ENCODE measurements around the gene GPAM. TPM values are rescaled to one million over a fixed set of nuclear protein-coding genes. Genes with fewer than 3 reads are reported as not detected.
"Not testable (repeated sequence)": the region's sequence is repeated elsewhere in the genome, so short reads cannot be mapped to it uniquely, and the experiment has no call there.

GPAM gene
- total RNA-seq, 1 donor from 2014 or later: 52.7 TPM

DNA sequence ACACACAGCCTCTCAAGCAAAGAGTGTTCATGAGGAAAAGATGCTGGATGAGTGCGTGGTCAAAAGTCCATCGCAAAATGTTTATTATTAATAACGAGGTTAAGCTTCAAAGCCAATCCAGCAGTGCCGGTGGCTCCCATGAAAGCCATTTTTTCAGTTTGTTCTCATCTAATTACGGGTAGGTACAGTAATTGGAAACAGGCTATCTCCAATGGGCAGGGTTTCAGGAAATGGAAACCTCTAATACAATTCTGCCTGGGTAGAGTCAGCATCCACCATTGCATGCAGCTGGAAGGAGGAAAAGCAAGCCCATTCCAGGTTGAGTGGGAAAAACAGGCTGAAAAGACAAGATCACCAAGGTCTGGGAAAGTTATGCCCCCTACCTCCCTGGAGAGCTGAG is 57.4 kb downstream of the GPAM start:
- Histone ChIP-seq H3K4me1 (ENCODE audit: control insufficient read depth in 3 of 3, insufficient read depth in 3 of 3, low read length in 3 of 3) (peaks cover 0 to 16% (median under 1%) of the 10 kb centered on the region in 3 donors), H3K9me3 (ENCODE audit: control insufficient read depth in 3 of 3, low read length in 3 of 3) (no peaks in the 10 kb centered on the region), H3K4me3 (ENCODE audit: low read length in 3 of 3) (no peak overlapping the region), H3K9ac (ENCODE audit: low read depth in 1 of 3, low read length in 3 of 3) (no peak overlapping the region), H3K27ac (ENCODE audit: low read depth, low read length) (no peak overlapping the region), H3K36me3 (ENCODE audit: control insufficient read depth in 3 of 3, insufficient read depth in 3 of 3, low read length in 3 of 3) (peaks cover 0 to 4% (median 0%) of the 10 kb centered on the region in 3 donors), H3K27me3 (ENCODE audit: control insufficient read depth in 3 of 3, insufficient read depth in 3 of 3, low read length in 3 of 3) (no peaks in the 10 kb centered on the region)

GRCh38 chr10:112124866-112125265 is 58.7 kb downstream of the GPAM start:
- Histone ChIP-seq H3K27ac (ENCODE audit: low read depth, low read length) (no peak overlapping the region), H3K9me3 (ENCODE audit: control insufficient read depth in 3 of 3, low read length in 3 of 3) (no peaks in the 10 kb centered on the region), H3K9ac (ENCODE audit: low read depth in 1 of 3, low read length in 3 of 3) (no peak overlapping the region), H3K4me1 (ENCODE audit: control insufficient read depth in 3 of 3, insufficient read depth in 3 of 3, low read length in 3 of 3) (peaks cover 0 to 3% (median 0%) of the 10 kb centered on the region in 3 donors), H3K4me3 (ENCODE audit: low read length in 3 of 3) (no peak overlapping the region), H3K36me3 (ENCODE audit: control insufficient read depth in 3 of 3, insufficient read depth in 3 of 3, low read length in 3 of 3) (peaks cover 0 to 4% (median 0%) of the 10 kb centered on the region in 3 donors), H3K27me3 (ENCODE audit: control insufficient read depth in 3 of 3, insufficient read depth in 3 of 3, low read length in 3 of 3) (no peaks in the 10 kb centered on the region)

DNA sequence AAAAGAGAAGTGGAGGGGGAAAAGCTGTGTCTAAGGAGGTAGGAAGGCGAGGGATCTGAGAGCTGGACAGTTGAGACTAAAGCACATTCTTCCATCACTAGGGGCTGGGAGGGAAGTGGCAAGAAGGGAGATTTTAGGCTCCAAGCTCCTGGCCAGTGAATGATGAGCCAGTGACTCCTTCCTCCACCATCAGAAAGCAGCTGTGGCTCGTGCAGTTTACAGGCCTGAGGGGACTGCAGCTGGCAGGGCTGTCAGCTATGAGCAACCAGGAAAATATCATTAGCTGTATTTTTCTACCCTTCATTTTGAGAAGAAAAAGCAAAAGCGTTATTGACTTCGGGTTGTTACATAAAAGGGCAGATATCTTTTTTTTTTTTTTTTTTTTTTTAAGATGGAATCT is 60.7 kb downstream of the GPAM start:
- H3K9me3 ChIP-seq (ENCODE audit: control insufficient read depth in 3 of 3, low read length in 3 of 3): no peaks in the 10 kb centered on the region
- no peaks in the 10 kb centered on the region for H3K27me3 ChIP-seq (ENCODE audit: control insufficient read depth in 3 of 3, insufficient read depth in 3 of 3, low read length in 3 of 3)
- H3K27ac ChIP-seq (ENCODE audit: low read depth, low read length): no peak overlapping the region
- no peak overlapping the region for H3K9ac ChIP-seq (ENCODE audit: low read depth in 1 of 3, low read length in 3 of 3)
- H3K36me3 ChIP-seq (ENCODE audit: control insufficient read depth in 3 of 3, insufficient read depth in 3 of 3, low read length in 3 of 3): peaks cover 0 to 4% (median 0%) of the 10 kb centered on the region in 3 donors
- peaks cover 0 to 2% (median 0%) of the 10 kb centered on the region in 3 donors for H3K4me1 ChIP-seq (ENCODE audit: control insufficient read depth in 3 of 3, insufficient read depth in 3 of 3, low read length in 3 of 3)
- no peak overlapping the region for H3K4me3 ChIP-seq (ENCODE audit: low read length in 3 of 3)

- peaks cover 0 to 2% (median 0%) of the 10 kb centered on the region in 3 donors for H3K36me3 ChIP-seq (ENCODE audit: control insufficient read depth in 3 of 3, insufficient read depth in 3 of 3, low read length in 3 of 3)
- H3K4me3 ChIP-seq (ENCODE audit: low read length in 3 of 3): no peak overlapping the region
- H3K27me3 ChIP-seq (ENCODE audit: control insufficient read depth in 3 of 3, insufficient read depth in 3 of 3, low read length in 3 of 3): no peaks in the 10 kb centered on the region
- H3K4me1 ChIP-seq (ENCODE audit: control insufficient read depth in 3 of 3, insufficient read depth in 3 of 3, low read length in 3 of 3): peaks cover 0 to 2% (median 0%) of the 10 kb centered on the region in 3 donors
- H3K9ac ChIP-seq (ENCODE audit: low read depth in 1 of 3, low read length in 3 of 3): no peak overlapping the region
- no peak overlapping the region for H3K27ac ChIP-seq (ENCODE audit: low read depth, low read length)
- H3K9me3 ChIP-seq (ENCODE audit: control insufficient read depth in 3 of 3, low read length in 3 of 3): no peaks in the 10 kb centered on the region
Observed at GRCh38 chr10:112120491-112120890, 63.1 kb downstream of the GPAM start.

DNA sequence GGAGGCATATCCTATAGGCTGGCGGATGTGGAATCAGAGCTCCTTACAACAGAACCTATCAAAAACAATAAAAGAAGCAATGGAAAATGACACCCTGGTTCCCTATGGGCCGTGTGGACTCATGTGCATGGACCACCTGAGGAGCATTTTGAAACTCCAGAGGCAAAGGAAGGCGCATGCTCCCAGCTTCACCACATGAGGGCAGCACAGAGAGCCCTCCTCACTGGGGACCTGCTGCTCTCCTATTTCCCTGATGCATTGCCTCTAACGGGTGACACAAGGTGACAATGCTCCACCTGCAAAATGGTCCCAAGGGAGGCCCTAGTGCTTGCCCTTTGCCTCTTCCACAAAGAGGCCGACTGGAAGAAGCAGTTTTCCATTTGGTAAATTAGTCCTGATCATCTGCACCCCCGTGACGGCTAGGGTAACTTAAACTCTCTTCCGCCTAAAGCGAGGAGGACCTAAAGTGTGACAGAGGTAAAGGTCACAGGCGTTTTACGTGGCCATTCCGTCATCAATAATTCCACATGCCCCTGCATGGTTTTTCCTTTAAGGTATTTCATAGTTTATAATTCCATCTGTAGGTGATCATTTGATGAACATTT is 67.7 kb downstream of the GPAM start:
- H3K27me3 ChIP-seq (ENCODE audit: control insufficient read depth in 3 of 3, insufficient read depth in 3 of 3, low read length in 3 of 3): no peaks in the 10 kb centered on the region
- no peaks in the 10 kb centered on the region for H3K36me3 ChIP-seq (ENCODE audit: control insufficient read depth in 3 of 3, insufficient read depth in 3 of 3, low read length in 3 of 3)
- H3K9me3 ChIP-seq (ENCODE audit: control insufficient read depth in 3 of 3, low read length in 3 of 3): no peaks in the 10 kb centered on the region
- no peak overlapping the region for H3K4me3 ChIP-seq (ENCODE audit: low read length in 3 of 3)
- no peak overlapping the region for H3K27ac ChIP-seq (ENCODE audit: low read depth, low read length)
- H3K4me1 ChIP-seq (ENCODE audit: control insufficient read depth in 3 of 3, insufficient read depth in 3 of 3, low read length in 3 of 3): no peaks in the 10 kb centered on the region
- no peak overlapping the region for H3K9ac ChIP-seq (ENCODE audit: low read depth in 1 of 3, low read length in 3 of 3)

DNA sequence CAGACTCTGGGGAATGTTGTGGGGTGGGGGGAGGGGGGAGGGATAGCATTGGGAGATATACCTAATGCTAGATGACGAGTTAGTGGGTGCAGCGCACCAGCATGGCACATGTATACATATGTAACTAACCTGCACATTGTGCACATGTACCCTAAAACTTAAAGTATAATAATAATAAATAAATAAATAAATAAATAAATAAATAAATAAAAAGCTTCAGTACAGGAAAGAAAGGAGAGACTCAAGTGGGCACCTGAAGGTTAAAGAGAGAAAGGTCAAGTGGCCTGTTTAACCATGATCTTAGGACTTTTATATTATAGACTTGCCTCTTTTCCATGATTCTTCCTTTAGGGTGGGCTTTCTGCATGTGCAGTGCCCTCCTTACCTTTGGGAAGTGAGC is 73.8 kb downstream of the GPAM start:
- H3K9me3 ChIP-seq (ENCODE audit: control insufficient read depth in 3 of 3, low read length in 3 of 3); H3K27me3 ChIP-seq (ENCODE audit: control insufficient read depth in 3 of 3, insufficient read depth in 3 of 3, low read length in 3 of 3); H3K4me1 ChIP-seq (ENCODE audit: control insufficient read depth in 3 of 3, insufficient read depth in 3 of 3, low read length in 3 of 3); H3K4me3 ChIP-seq (ENCODE audit: low read length in 3 of 3); H3K36me3 ChIP-seq (ENCODE audit: control insufficient read depth in 3 of 3, insufficient read depth in 3 of 3, low read length in 3 of 3); H3K27ac ChIP-seq (ENCODE audit: low read depth, low read length); H3K9ac ChIP-seq (ENCODE audit: low read depth in 1 of 3, low read length in 3 of 3): not testable (repeated sequence)

Other genes starting within 250 kb of the GPAM start
- gene TECTB, start 99.6 kb upstream of the GPAM start, total RNA-seq: not detected
- gene ACSL5, start 190.4 kb upstream of the GPAM start, total RNA-seq: 4.2 TPM